H1 (cell line): Measurements from ENCODE around the gene LKAAEAR1. TPM values are rescaled to one million over a fixed set of nuclear protein-coding genes. Genes with fewer than 3 reads are reported as not detected.
A peak's percentile ranks its signal among the peaks of the same experiment; 100 is the strongest.

ENCODE experiments used
- CTCF ChIA-PET: fragments of 300-600 bp; sonication (Branson Sonifier 250); formaldehyde crosslinking; loops from one replicate; lab custom pipeline; 2021; ENCODE audit not compliant: partially characterized antibody; lab: Charles Lee
- POLR2A ChIA-PET: fragments of 300-600 bp; sonication (Branson Sonifier 250); formaldehyde crosslinking; loops from one replicate; lab custom pipeline; 2021; ENCODE audit warnings: inconsistent platforms; ENCODE audit not compliant: partially characterized antibody; lab: Charles Lee
- DNase-seq, 2 experiments: peaks; one replicate each; pipeline versions ENCODE4 v3.0.0 to v3.0.0-alpha.2; 2010 to 2022; ENCODE audit warnings: low spot score in 2 of 2, low read depth in 1 of 2, mixed read lengths in 1 of 2
- FAIRE-seq: peaks from 2 replicates; lab custom pipeline; 2011; peaks lifted over from hg19 to GRCh38; lab: Jason Lieb, UNC
- H2AFZ ChIP-seq: 2 replicates; pipeline ENCODE4 v1.8.1; 2012; ENCODE audit warnings: low read length, inconsistent platforms
- H2AK5ac ChIP-seq: 2 replicates; pipeline ENCODE4 v1.6.1; 2013; ENCODE audit warnings: low read depth, low read length
- H2BK120ac ChIP-seq: replicated peaks from 2 replicates; pipeline ENCODE3; 2013; ENCODE audit warnings: low read depth, low read length, inconsistent platforms
- H2BK12ac ChIP-seq: 2 replicates; pipeline ENCODE4 v1.6.1; 2013; ENCODE audit warnings: low read depth, low read length
- H2BK15ac ChIP-seq: 2 replicates; pipeline ENCODE4 v1.6.1; 2013; ENCODE audit warnings: low read length
- H2BK20ac ChIP-seq: 2 replicates; pipeline ENCODE4 v1.6.1; 2013; ENCODE audit warnings: low read length
- H2BK5ac ChIP-seq: 2 replicates; pipeline ENCODE4 v1.6.1; 2013; ENCODE audit warnings: low read depth, low read length
- H3K14ac ChIP-seq: 2 replicates; pipeline ENCODE4 v1.6.1; 2013; ENCODE audit warnings: inconsistent platforms; ENCODE audit not compliant: insufficient read length
- H3K18ac ChIP-seq: 2 replicates; pipeline ENCODE4 v1.6.1; 2013; ENCODE audit warnings: low read length; ENCODE audit errors: extremely low read depth
- H3K23ac ChIP-seq: 2 replicates; pipeline ENCODE4 v1.6.1; 2013; ENCODE audit warnings: inconsistent platforms; ENCODE audit not compliant: insufficient read length
- H3K23me2 ChIP-seq: 2 replicates; pipeline ENCODE4 v1.6.1; 2013; ENCODE audit warnings: low read depth, low read length
- H3K27ac ChIP-seq: 2 replicates; pipeline ENCODE4 v1.6.1; 2011; ENCODE audit warnings: low read depth, low read length, inconsistent platforms
- H3K27me3 ChIP-seq, 4 experiments: replicated peaks in 1 of 4; 1 replicate in 1 of 4; 2 replicates in 3 of 4; pipeline versions ENCODE4 v1.6.1 to v1.8.1; 2011 to 2013; ENCODE audit warnings: low read length in 3 of 4, mild to moderate bottlenecking in 3 of 4, inconsistent platforms in 2 of 4, mixed read lengths in 2 of 4, moderate library complexity in 1 of 4; ENCODE audit not compliant: control insufficient read depth in 3 of 4, insufficient read depth in 3 of 4; ENCODE audit errors: extremely low read depth in 1 of 4
- H3K36me3 ChIP-seq, 4 experiments: 2 replicates each; pipeline versions ENCODE4 v1.6.1 to v1.8.1; 2011 to 2013; ENCODE audit warnings: mild to moderate bottlenecking in 4 of 4, low read length in 3 of 4, moderate library complexity in 2 of 4, control low read depth in 1 of 4, inconsistent platforms in 1 of 4; ENCODE audit not compliant: insufficient read depth in 4 of 4, control insufficient read depth in 2 of 4
- H3K4ac ChIP-seq: replicated peaks from 2 replicates; pipeline ENCODE3; 2013; ENCODE audit warnings: low read length, low read depth, mixed read lengths, inconsistent platforms; ENCODE audit not compliant: insufficient read length
- H3K4me1 ChIP-seq, 4 experiments: replicated peaks in 1 of 4; 1 replicate in 1 of 4; 2 replicates in 3 of 4; pipeline versions ENCODE4 v1.6.1 to v1.8.1; 2011 to 2013; ENCODE audit warnings: low read length in 3 of 4, inconsistent platforms in 2 of 4, mixed read lengths in 1 of 4; ENCODE audit not compliant: insufficient read depth in 4 of 4, control insufficient read depth in 3 of 4
- H3K4me2 ChIP-seq, 2 experiments: 2 replicates each; pipeline versions ENCODE4 v1.6.1 to v1.8.1; 2011 to 2013; ENCODE audit warnings: low read depth in 2 of 2, low read length in 2 of 2, control low read depth in 1 of 2, inconsistent platforms in 1 of 2, mild to moderate bottlenecking in 1 of 2; ENCODE audit not compliant: insufficient read depth in 1 of 2
- H3K4me3 ChIP-seq, 4 experiments: fragments of 200-600, 300-600 bp in 1 of 4; sonication (generic), shearing (Covaris generic), sonication (Bioruptor Twin) in 1 of 4; 2 replicates each; pipeline versions ENCODE4 v1.5.1 to v1.8.1; 2011 to 2016; ENCODE audit warnings: low read length in 4 of 4, low read depth in 3 of 4, control low read depth in 2 of 4, inconsistent platforms in 2 of 4, mild to moderate bottlenecking in 2 of 4, mixed read lengths in 1 of 4, moderate library complexity in 1 of 4; ENCODE audit not compliant: insufficient read depth in 2 of 4; ENCODE audit errors: extremely low read depth in 1 of 4
- H3K56ac ChIP-seq: replicated peaks from 2 replicates; pipeline ENCODE3; 2013; ENCODE audit warnings: low read depth, mild to moderate bottlenecking, mixed read lengths, low read length, inconsistent platforms; ENCODE audit not compliant: insufficient read length
- H3K79me1 ChIP-seq: 2 replicates; pipeline ENCODE4 v1.6.1; 2013; ENCODE audit warnings: low read depth, low read length, control low read depth
- H3K79me2 ChIP-seq, 2 experiments: 2 replicates each; pipeline versions ENCODE4 v1.6.1 to v1.8.1; 2012 to 2013; ENCODE audit warnings: low read length in 2 of 2, mild to moderate bottlenecking in 2 of 2, inconsistent platforms in 1 of 2; ENCODE audit not compliant: insufficient read depth in 2 of 2, control insufficient read depth in 1 of 2
- H3K9ac ChIP-seq, 4 experiments: replicated peaks in 1 of 4; 1 replicate in 1 of 4; 2 replicates in 3 of 4; pipeline versions ENCODE4 v1.6.1 to v1.8.1; 2011 to 2013; ENCODE audit warnings: low read depth in 3 of 4, low read length in 3 of 4, control low read depth in 2 of 4, mild to moderate bottlenecking in 2 of 4, moderate library complexity in 2 of 4, inconsistent platforms in 1 of 4; ENCODE audit errors: extremely low read depth in 1 of 4
- H3K9me3 ChIP-seq, 2 experiments: 2 replicates each; pipeline versions ENCODE4 v1.6.1 to v1.8.1; 2012 to 2013; ENCODE audit warnings: mild to moderate bottlenecking in 2 of 2, moderate library complexity in 2 of 2, control low read depth in 1 of 2, inconsistent platforms in 1 of 2, low read depth in 1 of 2, low read length in 1 of 2, mixed read lengths in 1 of 2; ENCODE audit not compliant: insufficient read depth in 2 of 2
- H4K20me1 ChIP-seq, 2 experiments: replicated peaks in 1 of 2; 2 replicates each; pipeline versions ENCODE3 to v1.8.1; 2011 to 2013; ENCODE audit warnings: inconsistent platforms in 2 of 2, low read length in 2 of 2, mild to moderate bottlenecking in 1 of 2; ENCODE audit not compliant: insufficient read depth in 2 of 2, control insufficient read depth in 1 of 2
- H4K5ac ChIP-seq: 2 replicates; pipeline ENCODE4 v1.6.1; 2013; ENCODE audit warnings: low read length, low read depth, mixed read lengths, inconsistent platforms; ENCODE audit not compliant: insufficient read length
- H4K8ac ChIP-seq: 2 replicates; pipeline ENCODE4 v1.8.0; 2013; ENCODE audit warnings: mild to moderate bottlenecking, moderate library complexity, low read length, inconsistent platforms; ENCODE audit not compliant: insufficient read depth; ENCODE audit errors: extremely low read depth
- H4K91ac ChIP-seq: replicated peaks from 2 replicates; pipeline ENCODE3; 2013; ENCODE audit warnings: low read length, mixed read lengths, inconsistent platforms; ENCODE audit not compliant: insufficient read length
- CBX5 ChIP-seq: fragments of 300-800, 300-1000 bp; sonication (generic); IDR thresholded peaks from 2 replicates; pipeline ENCODE4 v1.7.1; 2016; ENCODE audit warnings: antibody characterized with exemption, low read length, low read depth
- HDAC2 ChIP-seq, 2 experiments: fragments of 300-600 bp in 1 of 2; sonication (generic) in 1 of 2; IDR thresholded peaks; 2 replicates each; pipeline ENCODE4 v1.6.1; 2011 to 2012; ENCODE audit warnings: low read depth in 2 of 2, low read length in 2 of 2, mild to moderate bottlenecking in 2 of 2, moderate library complexity in 2 of 2, borderline replicate concordance in 1 of 2, inconsistent platforms in 1 of 2
- RBBP5 ChIP-seq: IDR thresholded peaks from 2 replicates; pipeline ENCODE4 v1.7.1; 2012; ENCODE audit warnings: low read depth, mild to moderate bottlenecking, inconsistent platforms, low read length, moderate library complexity, borderline replicate concordance
- SRF ChIP-seq: IDR thresholded peaks from 2 replicates; pipeline ENCODE4 v1.6.1; 2011; ENCODE audit warnings: mild to moderate bottlenecking, low read depth, low read length, moderate library complexity
- SUZ12 ChIP-seq: fragments of 200-600 bp; sonication (generic); IDR thresholded peaks from 2 replicates; pipeline ENCODE4 v1.6.1; 2012; ENCODE audit warnings: mild to moderate bottlenecking, inconsistent platforms, low read length, moderate library complexity, mixed read lengths
- WGBS, 2 experiments: shearing (Covaris generic) in 1 of 2; methylation state at CpG; one replicate each; pipeline versions ENCODE4 v1.1.6 to v1.1.7; 2013 to 2015; ENCODE audit warnings: low lambda C conversion rate in 2 of 2, mixed read lengths in 2 of 2, inconsistent platforms in 1 of 2, low coverage in 1 of 2, missing lambda C conversion rate in 1 of 2; ENCODE audit not compliant: insufficient replicate concordance in 2 of 2, insufficient coverage in 1 of 2, insufficient read length in 1 of 2; ENCODE audit errors: extremely low coverage in 1 of 2, missing lambda C conversion rate in 1 of 2; 5-methylcytosine and 5-hydroxymethylcytosine counted together
- long read RNA-seq, 2 experiments: library from RNA in 1 of 2; library from capped mRNA in 1 of 2; stranded (forward); transcript quantifications; one replicate each; pipeline ENCODE4 v2.0.0, GENCODE V29; 2021; ENCODE audit warnings: inconsistent platforms in 1 of 2
- polyA minus RNA-seq, 3 experiments: library from RNA; depleted of rRNA, polyadenylated mRNA; stranded (reverse); fragments of >200 nt; gene quantifications; 1 replicate in 2 of 3; 2 replicates in 1 of 3; pipeline ENCODE4 v1.2.3, GENCODE V29; 2011
- polyA plus RNA-seq, 7 experiments: library from polyadenylated mRNA; depleted of rRNA in 3 of 7; stranded (reverse) in 5 of 7; unstranded in 2 of 7; fragments of >200 nt in 5 of 7; fragments of 200-250 nt in 2 of 7; gene quantifications; 1 replicate in 5 of 7; 2 replicates in 1 of 7; 4 replicates in 1 of 7; pipeline versions ENCODE4 v1.2.1 to v1.2.3, GENCODE V29; 2011 to 2013; ENCODE audit warnings: missing spikeins in 2 of 7, mixed read lengths in 2 of 7
- total RNA-seq: library from RNA; stranded (reverse); fragmentation: NEBNext Ultra II Directional; extraction: Animal tissue kit (Norgen Biotek cat#: 25700); gene quantifications from 2 replicates; pipeline ENCODE4 v1.2.1, GENCODE V29; 2021

Gene LKAAEAR1, protein sequence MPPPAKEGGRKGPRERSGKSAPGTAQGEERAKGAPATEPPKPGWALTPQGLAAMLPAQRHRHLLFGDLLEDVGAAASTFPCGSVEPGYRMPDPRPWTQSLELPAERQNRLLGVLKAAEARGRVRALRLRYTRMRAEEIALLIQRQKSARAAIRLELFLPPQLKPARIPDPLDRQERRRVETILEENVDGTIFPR
- 0.41 and 0.52 TPM in 2 replicates for total RNA-seq
- polyA plus RNA-seq (2011; rRNA removed) = 0.53 and 0.91 TPM in 2 replicates
- 0.65 TPM for polyA plus RNA-seq (2011; cell fraction: cytosol; rRNA removed)
- polyA plus RNA-seq (2011; cell fraction: nucleus; rRNA removed) = 0.34 TPM
- 0.24 TPM in 1 of 4 replicates, not detected in the others for polyA plus RNA-seq (2012, experiment 1 of 2)
- polyA plus RNA-seq (2012, experiment 2 of 2) = not detected
- polyA plus RNA-seq (2013, experiment 1 of 2) = 0.20 TPM
- polyA plus RNA-seq (2013, experiment 2 of 2) = 0.28 TPM
- not detected in 2 replicates for polyA minus RNA-seq (2011; rRNA and poly(A)+ RNA removed)
- polyA minus RNA-seq (2011; cell fraction: cytosol; rRNA and poly(A)+ RNA removed) = not detected
- not detected for polyA minus RNA-seq (2011; cell fraction: nucleus; rRNA and poly(A)+ RNA removed)
- long read RNA-seq, experiment 1, partial matches to known transcripts = 0 of 1 reads
- long read RNA-seq, experiment 1, other reads (novel, unspliced or antisense) = 0 of 1 reads
- long read RNA-seq, experiment 2 = 0 reads

GRCh38 chr20:64083804-64084684 is at the start of gene LKAAEAR1:
Gene LKAAEAR1, minus strand, starts transcription at chr20:64084398. Its CDS starts 179 bp downstream, at chr20:64084219.
- Histone ChIP-seq H2BK15ac (0 out of 2 replicates have a peak within 1 kb of the TSS, but pooled peaks have one; percentile 29), H3K36me3 (no peaks in the 10 kb centered on the region), H3K14ac (no peak within 1 kb of the TSS), H3K18ac (peak within 1 kb of the TSS; percentile 32), H2BK20ac (no peak within 1 kb of the TSS), H3K27me3 (peaks cover 6 to 57% (median 42%) of the 10 kb centered on the region in 4 experiments), H3K9ac (peak within 1 kb of the TSS in 1 of 4 experiments; percentile 22; a peak in 1 of 7 replicates), H4K20me1 (peaks cover 0 to 1% of the 10 kb centered on the region in 2 experiments), H4K5ac (peak within 1 kb of the TSS; percentile 9), H3K4me1 (peaks cover 0 to 28% (median 14%) of the 10 kb centered on the region in 4 experiments; a peak in 6 of 7 replicates), H3K56ac (no peak within 1 kb of the TSS), H4K8ac (peak within 1 kb of the TSS; percentile 63; the same call in 1 of the 2 replicates), H2BK120ac (no peak within 1 kb of the TSS), H3K79me2 (no peaks in the 10 kb centered on the region), H2AK5ac (no peak within 1 kb of the TSS), H3K23me2 (peaks cover 21% of the 10 kb centered on the region; the same call in 1 of the 2 replicates), H3K27ac (no peak within 1 kb of the TSS), H3K4me2 (peak within 1 kb of the TSS; percentile 88 to 98), H2BK12ac (peak within 1 kb of the TSS; percentile 95; the same call in 1 of the 2 replicates), H4K91ac (no peak within 1 kb of the TSS), H3K79me1 (no peaks in the 10 kb centered on the region), H3K4ac (no peak within 1 kb of the TSS), H3K4me3 (peak within 1 kb of the TSS; percentile 42 to 73 (median 52)), H3K23ac (no peak within 1 kb of the TSS), H2AFZ (0 out of 2 replicates have a peak within 1 kb of the TSS, but pooled peaks have one; percentile 14), H2BK5ac (no peak within 1 kb of the TSS; the same call in 1 of the 2 replicates), H3K9me3 (no peaks in the 10 kb centered on the region)
- DNase-seq (no peak), FAIRE-seq (no peak)
- CTCF ChIA-PET = interaction anchor here (0.7 to 13.0 kb wide), 20 partner anchors 9 to 321 kb away, joined by 3 to 144 read pairs (median 4); partner anchors contain the start of genes PRPF6, SOX18 and TCEA2
- WGBS, 2 experiments = 5% methylated on average over 38 of the region's 86 CpGs; no CpG with 5 or more reads in 1 of the 2 experiments
- POLR2A ChIA-PET = interaction anchor here (0.6 to 1.4 kb wide), 8 partner anchors 9 to 97 kb away, joined by 3 to 6 read pairs (median 3); partner anchors contain the start of gene TCEA2
- TF ChIP-seq HDAC2 (IDR thresholded peaks at IDR 0.05; ENCODE audit: borderline replicate concordance in 1 of 2, low read depth in 2 of 2, low read length in 2 of 2) = 0 out of 4 replicates have a peak, but pooled peaks of 1 of the 2 experiments have one; percentile 21
- no peak for TF ChIP-seq SRF
- no peak; the same call in none of the 2 replicates for TF ChIP-seq SUZ12
- TF ChIP-seq RBBP5 = 0 out of 2 replicates have a peak, but pooled peaks have one; percentile 28
- TF ChIP-seq CBX5 = no peak
